Naive thymus-derived CD4-positive, alpha-beta T cell (primary cell): ENCODE results near the gene TRIM5. TPM values are rescaled to one million over a fixed set of nuclear protein-coding genes. Genes with fewer than 3 reads are reported as not detected.

Source experiments
- ATAC-seq: fragments of 150-1000 bp; cut with Tn5 transposase; 2 replicates; pipeline ENCODE4 v1.10.0; 2021; ENCODE audit warnings: mild to moderate bottlenecking, moderate library complexity
- CTCF ChIA-PET: fragments of 350-600 bp; sonication (Branson Sonifier 250); formaldehyde crosslinking; loops from one replicate; lab custom pipeline; 2021; ENCODE audit warnings: antibody characterized with exemption; lab: Charles Lee
- POLR2A ChIA-PET: fragments of 350-600 bp; sonication (Branson Sonifier 250); formaldehyde crosslinking; loops from one replicate; lab custom pipeline; 2021; ENCODE audit warnings: antibody characterized with exemption, inconsistent platforms; lab: Charles Lee
- DNase-seq, 9 donors: peaks; one replicate each; pipeline versions ENCODE4 v3.0.0 to v3.0.0-alpha.2; 2020 to 2022; ENCODE audit warnings: mixed read lengths in 1 of 9
- H3K27ac ChIP-seq: one replicate; pipeline ENCODE4 v1.7.0; 2013; ENCODE audit warnings: mild to moderate bottlenecking, low read depth, low read length, moderate library complexity
- H3K27me3 ChIP-seq, 2 donors: one replicate each; pipeline ENCODE4 v1.7.0; 2013; ENCODE audit warnings: low read length in 2 of 2, mild to moderate bottlenecking in 2 of 2, moderate library complexity in 2 of 2; ENCODE audit not compliant: control insufficient read depth in 2 of 2, insufficient read depth in 2 of 2
- H3K36me3 ChIP-seq, 3 experiments: 1 replicate in 2 of 3; 2 replicates in 1 of 3; pipeline ENCODE4 v1.7.0; 2013; ENCODE audit warnings: low read length in 3 of 3, mild to moderate bottlenecking in 3 of 3, moderate library complexity in 1 of 3; ENCODE audit not compliant: insufficient read depth in 3 of 3, control insufficient read depth in 2 of 3
- H3K4me1 ChIP-seq, 2 donors: one replicate each; pipeline ENCODE4 v1.7.0; 2013; ENCODE audit warnings: low read length in 2 of 2, mild to moderate bottlenecking in 2 of 2, moderate library complexity in 1 of 2; ENCODE audit not compliant: control insufficient read depth in 2 of 2, insufficient read depth in 2 of 2
- H3K4me3 ChIP-seq: 2 replicates; pipeline ENCODE4 v1.7.0; 2013; ENCODE audit warnings: mild to moderate bottlenecking, low read length
- H3K9me3 ChIP-seq, 3 experiments: 1 replicate in 2 of 3; 2 replicates in 1 of 3; pipeline ENCODE4 v1.7.0; 2013; ENCODE audit warnings: low read length in 3 of 3; ENCODE audit not compliant: control insufficient read depth in 2 of 3
- H3K27ac Mint-ChIP-seq, 9 donors: one replicate each; pipeline ENCODE4 v1.8.0; 2020 to 2022; ENCODE audit warnings: mixed read lengths in 9 of 9, mild to moderate bottlenecking in 8 of 9, moderate library complexity in 5 of 9, inconsistent platforms in 2 of 9
- H3K27me3 Mint-ChIP-seq, 5 donors: one replicate each; pipeline ENCODE4 v1.8.0; 2021 to 2022; ENCODE audit warnings: mixed read lengths in 5 of 5, mild to moderate bottlenecking in 1 of 5
- H3K36me3 Mint-ChIP-seq, 5 donors: one replicate each; pipeline ENCODE4 v1.8.0; 2020 to 2022; ENCODE audit warnings: mixed read lengths in 5 of 5, mild to moderate bottlenecking in 3 of 5, inconsistent platforms in 1 of 5
- H3K4me1 Mint-ChIP-seq, 7 donors: one replicate each; pipeline ENCODE4 v1.8.0; 2020 to 2022; ENCODE audit warnings: mixed read lengths in 7 of 7, mild to moderate bottlenecking in 3 of 7, inconsistent platforms in 1 of 7
- H3K4me3 Mint-ChIP-seq, 10 donors: one replicate each; pipeline ENCODE4 v1.8.0; 2020 to 2022; ENCODE audit warnings: mild to moderate bottlenecking in 10 of 10, mixed read lengths in 10 of 10, moderate library complexity in 6 of 10, inconsistent platforms in 2 of 10
- H3K9me3 Mint-ChIP-seq, 11 donors: one replicate each; pipeline ENCODE4 v1.8.0; 2020 to 2022; ENCODE audit warnings: mixed read lengths in 11 of 11, mild to moderate bottlenecking in 4 of 11, inconsistent platforms in 1 of 11, moderate library complexity in 1 of 11
- intact Hi-C, 2 donors: fragments of 100-400 bp; cut with micrococcal nuclease; formaldehyde crosslinking; loops; one replicate each; pipeline ENCODE4 v1.15.1; 2023
- polyA plus RNA-seq, 2 donors: library from polyadenylated mRNA; unstranded; fragments of 300-500 nt; fragmentation: Illumina TruSeq; gene quantifications; one replicate each; pipeline ENCODE4 v1.2.3, GENCODE V29; 2021
- total RNA-seq, 6 experiments: library from RNA in 5 of 6; stranded (reverse) in 5 of 6; gene quantifications; 1 replicate in 5 of 6; 2 replicates in 1 of 6; pipeline ENCODE4 v1.2.3 and lab custom pipeline; 2021 to 2026

The TRIM5 gene
- total and polyA plus RNA-seq, 7 experiments from 2014 or later, result 10.3 to 36.8 (median 17.6) TPM

DNA sequence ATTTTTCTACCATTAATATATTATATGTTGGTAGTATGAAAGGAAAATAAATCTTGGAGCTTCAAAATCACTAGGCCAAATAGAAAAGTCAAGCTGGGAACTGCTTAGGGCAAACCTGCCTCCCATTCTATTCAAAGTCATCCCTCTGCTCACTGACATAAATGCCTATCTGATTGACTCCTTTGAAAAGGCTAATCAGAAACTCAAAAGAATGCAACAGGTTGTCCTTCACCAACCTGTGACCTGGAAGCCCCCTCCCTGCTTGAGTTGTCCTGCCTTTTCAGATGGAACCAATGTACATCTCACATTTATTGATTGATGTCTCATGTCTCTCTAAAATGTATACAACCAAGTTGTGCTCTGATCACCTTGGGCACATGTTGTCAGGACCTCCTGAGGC, 63.3 kb downstream of the TRIM5 start:
- H3K4me1 ChIP-seq, result peaks cover 5 to 18% of the 10 kb centered on the region in 2 donors
- no peaks in the 10 kb centered on the region for H3K27me3 Mint-ChIP-seq
- peaks cover 0 to 2% (median 0%) of the 10 kb centered on the region in 3 experiments for H3K36me3 ChIP-seq
- DNase-seq (no peak), ATAC-seq (no peak)
- no peaks in the 10 kb centered on the region for H3K27me3 ChIP-seq
- no peaks in the 10 kb centered on the region for H3K9me3 ChIP-seq
- no peak overlapping the region for H3K4me3 ChIP-seq
- peak overlapping the region in 1 of 9 donors; percentile 10 for H3K27ac Mint-ChIP-seq
- ChIA-PET CTCF (no interaction called here), POLR2A (interaction anchor here (1.3 kb wide), 1 partner anchor 70 kb away, joined by 3 read pairs; no protein-coding TSS in a partner anchor)
- H3K36me3 Mint-ChIP-seq, result peaks cover 0 to 11% (median 2%) of the 10 kb centered on the region in 5 donors
- H3K4me1 Mint-ChIP-seq, result peaks cover 14 to 32% (median 27%) of the 10 kb centered on the region in 7 donors
- intact Hi-C loops, result loop anchor here (10.0 kb wide), 2 partner anchors 1017 to 1227 kb away; partner anchors contain the start of genes TRIM21 (in 1 of the 2) and TRIM68 (in 1 of the 2)
- no peak overlapping the region for H3K4me3 Mint-ChIP-seq
- H3K27ac ChIP-seq, result no peak overlapping the region
- H3K9me3 Mint-ChIP-seq, result no peaks in the 10 kb centered on the region

DNA sequence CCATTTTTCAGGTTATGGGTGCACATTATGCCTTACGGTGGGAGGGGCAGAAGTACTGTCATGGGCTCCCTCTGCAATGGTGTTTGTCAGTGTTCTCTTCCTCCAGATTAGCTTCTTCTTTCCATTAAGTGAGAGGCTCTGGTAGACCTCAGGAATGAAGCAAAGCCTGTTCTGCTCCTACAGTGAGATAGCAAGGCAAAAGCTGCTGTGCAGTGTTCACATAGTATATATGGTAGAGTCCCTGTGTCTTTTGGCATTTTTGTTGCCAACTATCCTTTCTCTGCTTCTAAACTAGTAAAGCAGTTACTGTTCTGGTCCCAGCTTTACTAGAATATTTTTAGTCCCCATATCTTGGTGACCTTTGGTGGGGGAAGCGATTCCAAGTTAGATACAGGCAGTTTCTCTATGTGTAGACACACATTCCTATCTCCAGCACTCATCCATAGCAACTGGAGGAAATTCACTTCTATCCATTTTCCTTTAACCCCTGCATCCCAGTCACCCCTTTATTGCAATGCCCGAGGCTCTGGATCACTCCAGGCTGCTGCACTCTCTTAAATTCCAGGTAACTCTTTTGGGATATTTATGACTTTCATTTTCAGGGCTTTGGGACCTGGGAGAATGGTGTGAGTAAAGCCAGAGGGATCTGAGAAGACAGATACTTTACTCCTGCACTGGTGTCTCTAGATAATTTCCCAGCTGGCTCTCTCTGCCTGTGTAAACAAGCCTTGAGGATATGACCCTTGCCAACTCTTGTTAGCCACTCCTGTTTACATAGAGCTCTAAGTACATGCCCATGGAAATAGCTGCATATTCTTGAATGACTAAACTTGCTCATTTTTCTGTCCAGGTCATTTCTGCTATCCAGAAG, 64.0 kb downstream of the TRIM5 start:
- ATAC-seq (no peak), DNase-seq (no peak)
- Mint-ChIP-seq H3K9me3 (no peaks in the 10 kb centered on the region), H3K36me3 (peaks cover 0 to 11% (median 2%) of the 10 kb centered on the region in 5 donors), H3K4me1 (peaks cover 7 to 25% (median 20%) of the 10 kb centered on the region in 7 donors), H3K4me3 (no peak overlapping the region), H3K27me3 (no peaks in the 10 kb centered on the region), H3K27ac (peak overlapping the region in 1 of 9 donors; percentile 25)
- Histone ChIP-seq H3K9me3 (no peaks in the 10 kb centered on the region), H3K27ac (no peak overlapping the region), H3K4me1 (peaks cover 5 to 17% of the 10 kb centered on the region in 2 donors), H3K27me3 (no peaks in the 10 kb centered on the region), H3K36me3 (peaks cover 0 to 2% (median 0%) of the 10 kb centered on the region in 3 experiments), H3K4me3 (no peak overlapping the region)
- intact Hi-C loops, result loop anchor here (10.0 kb wide), 2 partner anchors 1016 to 1226 kb away; partner anchors contain the start of genes TRIM21 (in 1 of the 2) and TRIM68 (in 1 of the 2)
- CTCF ChIA-PET, result interaction anchor here (0.6 kb wide), 2 partner anchors 37 to 1047 kb away, joined by 3 read pairs; no protein-coding TSS in a partner anchor
- POLR2A ChIA-PET, result interaction anchor here (0.5 kb wide), 1 partner anchor 79 kb away, joined by 4 read pairs; no protein-coding TSS in a partner anchor

DNA sequence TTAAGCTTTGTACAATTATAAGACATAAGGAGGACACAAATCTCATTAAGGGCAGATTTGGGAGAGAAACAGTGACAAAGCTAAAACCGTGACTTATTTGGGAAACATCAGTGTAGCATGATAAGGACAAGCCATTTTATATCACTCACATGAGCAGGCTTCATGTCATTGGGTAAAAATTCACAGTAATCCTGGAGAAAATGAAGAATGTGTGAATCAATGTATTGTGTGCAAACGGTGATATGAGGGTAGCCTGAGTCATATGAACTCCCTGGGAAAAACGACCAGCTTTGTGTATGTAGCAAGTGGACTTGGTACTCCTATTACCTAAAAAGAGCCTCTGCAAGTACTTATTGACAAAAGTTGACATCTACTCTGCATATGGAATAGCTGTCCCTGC, 66.1 kb downstream of the TRIM5 start:
- H3K36me3 Mint-ChIP-seq, result peaks cover 0 to 11% (median 2%) of the 10 kb centered on the region in 5 donors
- H3K27me3 Mint-ChIP-seq, result peaks cover 0 to 3% (median 0%) of the 10 kb centered on the region in 5 donors
- H3K27ac Mint-ChIP-seq, result no peak overlapping the region
- Histone ChIP-seq H3K27ac (no peak overlapping the region), H3K4me1 (peaks cover 3 to 4% of the 10 kb centered on the region in 2 donors), H3K36me3 (no peaks in the 10 kb centered on the region), H3K9me3 (no peaks in the 10 kb centered on the region), H3K27me3 (no peaks in the 10 kb centered on the region), H3K4me3 (no peak overlapping the region)
- no peaks in the 10 kb centered on the region for H3K9me3 Mint-ChIP-seq
- ChIA-PET CTCF (no interaction called here), POLR2A (no interaction called here)
- ATAC-seq, result no peak
- no peak overlapping the region for H3K4me3 Mint-ChIP-seq
- peaks cover 0 to 7% (median 5%) of the 10 kb centered on the region in 7 donors for H3K4me1 Mint-ChIP-seq
- intact Hi-C loops, result no loop called here
- no peak for DNase-seq

Other genes with a start within 250 kb of the TRIM5 start
- not detected for gene OR51I1, start 243.6 kb downstream of the TRIM5 start, total RNA-seq
- gene OR51I1, start 243.6 kb downstream of the TRIM5 start, polyA plus RNA-seq, result not detected
- not detected for gene OR51I2, start 235.8 kb downstream of the TRIM5 start, total RNA-seq
- gene OR51I2, start 235.8 kb downstream of the TRIM5 start, polyA plus RNA-seq, result not detected
- gene OR52D1, start 196.4 kb downstream of the TRIM5 start, total RNA-seq, result not detected
- gene OR52D1, start 196.4 kb downstream of the TRIM5 start, polyA plus RNA-seq, result not detected
- gene UBQLN3, start 175.1 kb downstream of the TRIM5 start, total RNA-seq, result under 1 TPM in 3 of 5 experiments, not detected in 2; 0.32 to 0.57 (median 0.49) TPM
- not detected for gene UBQLN3, start 175.1 kb downstream of the TRIM5 start, polyA plus RNA-seq
- gene UBQLNL, start 168.4 kb downstream of the TRIM5 start, total RNA-seq, result under 1 TPM; 0.53 to 0.73 (median 0.60) TPM
- under 1 TPM in 1 of 2 donors, not detected in 1; 0.10 TPM for gene UBQLNL, start 168.4 kb downstream of the TRIM5 start, polyA plus RNA-seq
- under 1 TPM in 3 of 5 experiments, not detected in 2; 0.32 to 0.49 (median 0.48) TPM for gene OR52H1, start 136.5 kb downstream of the TRIM5 start, total RNA-seq
- not detected for gene OR52H1, start 136.5 kb downstream of the TRIM5 start, polyA plus RNA-seq
- not detected for gene OR52B6, start 104.2 kb downstream of the TRIM5 start, total RNA-seq
- not detected for gene OR52B6, start 104.2 kb downstream of the TRIM5 start, polyA plus RNA-seq
- under 1 TPM in 1 of 5 experiments, not detected in 4; 0.36 TPM for gene TRIM6, start 88.4 kb downstream of the TRIM5 start, total RNA-seq
- gene TRIM6, start 88.4 kb downstream of the TRIM5 start, polyA plus RNA-seq, result not detected
- 10 to 100 TPM in 4 of 5 experiments, 1 to 10 TPM in 1; 5.8 to 14.2 (median 10.8) TPM for gene TRIM34, start 60.1 kb downstream of the TRIM5 start, total RNA-seq
- 10 to 100 TPM; 10.8 to 12.6 TPM for gene TRIM34, start 60.1 kb downstream of the TRIM5 start, polyA plus RNA-seq
- 100 to 1,000 TPM; 229 to 340 (median 258) TPM for gene TRIM22, start 4.7 kb upstream of the TRIM5 start, total RNA-seq
- 100 to 1,000 TPM; 121 to 184 TPM for gene TRIM22, start 4.7 kb upstream of the TRIM5 start, polyA plus RNA-seq
- gene OR56B1, start 51.4 kb upstream of the TRIM5 start, total RNA-seq, result 1 to 10 TPM in 1 of 5 experiments, under 1 TPM in 4; 0.19 to 1.4 (median 0.71) TPM
- under 1 TPM in 1 of 2 donors, not detected in 1; 0.11 TPM for gene OR56B1, start 51.4 kb upstream of the TRIM5 start, polyA plus RNA-seq
- gene OR52N4, start 69.2 kb upstream of the TRIM5 start, total RNA-seq, result 1 to 10 TPM; 1.0 to 2.8 (median 2.4) TPM
- under 1 TPM; 0.25 to 0.33 TPM for gene OR52N4, start 69.2 kb upstream of the TRIM5 start, polyA plus RNA-seq
- gene OR52N5, start 98.3 kb upstream of the TRIM5 start, total RNA-seq, result not detected
- not detected for gene OR52N5, start 98.3 kb upstream of the TRIM5 start, polyA plus RNA-seq
- not detected for gene OR52N1, start 106.2 kb upstream of the TRIM5 start, total RNA-seq
- not detected for gene OR52N1, start 106.2 kb upstream of the TRIM5 start, polyA plus RNA-seq
- gene OR52N2, start 123.8 kb upstream of the TRIM5 start, total RNA-seq, result not detected
- not detected for gene OR52N2, start 123.8 kb upstream of the TRIM5 start, polyA plus RNA-seq
- not detected for gene OR52E6, start 156.8 kb upstream of the TRIM5 start, total RNA-seq
- gene OR52E6, start 156.8 kb upstream of the TRIM5 start, polyA plus RNA-seq, result not detected
- not detected for gene OR52E8, start 172.6 kb upstream of the TRIM5 start, total RNA-seq
- gene OR52E8, start 172.6 kb upstream of the TRIM5 start, polyA plus RNA-seq, result not detected
- gene OR52E4, start 195.6 kb upstream of the TRIM5 start, total RNA-seq, result not detected
- gene OR52E4, start 195.6 kb upstream of the TRIM5 start, polyA plus RNA-seq, result not detected
- not detected for gene OR52E5, start 208.1 kb upstream of the TRIM5 start, total RNA-seq
- not detected for gene OR52E5, start 208.1 kb upstream of the TRIM5 start, polyA plus RNA-seq